Measurements from ENCODE around the gene FADD.

DNA sequence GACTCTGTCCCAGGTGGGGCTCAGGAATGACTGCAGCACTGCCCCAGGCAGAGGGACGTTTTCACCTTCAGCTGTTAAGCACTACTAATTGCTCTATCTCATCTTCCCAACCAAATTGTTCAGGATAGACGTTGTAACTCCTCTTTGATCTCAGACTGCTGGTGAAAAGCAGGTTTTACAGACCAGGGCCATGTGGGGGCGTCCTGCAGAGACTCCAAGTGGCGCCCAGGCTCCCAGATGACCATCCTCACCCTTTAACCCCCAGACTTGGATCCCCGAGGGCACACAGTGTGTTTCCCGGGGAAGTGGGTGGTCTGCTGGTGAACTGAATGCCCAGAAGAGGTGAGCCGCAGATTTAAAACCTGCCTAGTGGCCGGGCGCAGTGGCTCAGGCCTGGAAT is 23.9 kb downstream of the FADD start:
- TF ChIP-seq, protein P1, sequence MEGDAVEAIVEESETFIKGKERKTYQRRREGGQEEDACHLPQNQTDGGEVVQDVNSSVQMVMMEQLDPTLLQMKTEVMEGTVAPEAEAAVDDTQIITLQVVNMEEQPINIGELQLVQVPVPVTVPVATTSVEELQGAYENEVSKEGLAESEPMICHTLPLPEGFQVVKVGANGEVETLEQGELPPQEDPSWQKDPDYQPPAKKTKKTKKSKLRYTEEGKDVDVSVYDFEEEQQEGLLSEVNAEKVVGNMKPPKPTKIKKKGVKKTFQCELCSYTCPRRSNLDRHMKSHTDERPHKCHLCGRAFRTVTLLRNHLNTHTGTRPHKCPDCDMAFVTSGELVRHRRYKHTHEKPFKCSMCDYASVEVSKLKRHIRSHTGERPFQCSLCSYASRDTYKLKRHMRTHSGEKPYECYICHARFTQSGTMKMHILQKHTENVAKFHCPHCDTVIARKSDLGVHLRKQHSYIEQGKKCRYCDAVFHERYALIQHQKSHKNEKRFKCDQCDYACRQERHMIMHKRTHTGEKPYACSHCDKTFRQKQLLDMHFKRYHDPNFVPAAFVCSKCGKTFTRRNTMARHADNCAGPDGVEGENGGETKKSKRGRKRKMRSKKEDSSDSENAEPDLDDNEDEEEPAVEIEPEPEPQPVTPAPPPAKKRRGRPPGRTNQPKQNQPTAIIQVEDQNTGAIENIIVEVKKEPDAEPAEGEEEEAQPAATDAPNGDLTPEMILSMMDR (IDR thresholded peaks at IDR 0.05; ENCODE audit: extremely low read depth in 1 of 2, insufficient read depth in 1 of 2, low read depth in 1 of 2, low read length in 2 of 2), result peak; percentile 22 to 45
- TF ChIP-seq POLR2A (IDR thresholded peaks at IDR 0.05; ENCODE audit: low read depth, low read length) (no peak), EZH2 (IDR thresholded peaks at IDR 0.05; ENCODE audit: borderline replicate concordance, low read depth, low read length, severe bottlenecking) (no peak), POLR2AphosphoS5 (IDR thresholded peaks at IDR 0.05; ENCODE audit: insufficient read depth, low read depth, low read length) (no peak), FOS (IDR thresholded peaks at IDR 0.05; ENCODE audit: borderline replicate concordance, insufficient read depth, low read length) (no peak), GATA2 (IDR thresholded peaks at IDR 0.05; ENCODE audit: insufficient read depth, insufficient read length, low read depth, low read length) (no peak), JUN (IDR thresholded peaks at IDR 0.05; ENCODE audit: borderline replicate concordance, insufficient read depth, insufficient read length, low read depth) (no peak)
- TF ChIP-seq, protein P2, sequence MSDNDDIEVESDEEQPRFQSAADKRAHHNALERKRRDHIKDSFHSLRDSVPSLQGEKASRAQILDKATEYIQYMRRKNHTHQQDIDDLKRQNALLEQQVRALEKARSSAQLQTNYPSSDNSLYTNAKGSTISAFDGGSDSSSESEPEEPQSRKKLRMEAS (IDR thresholded peaks at IDR 0.05; ENCODE audit: insufficient read depth, insufficient read length), result no peak

All from endothelial cell of umbilical vein (primary cell).